IMR-90 (cell line): ENCODE measurements around the gene CCDC148. TPM values are rescaled to one million over a fixed set of nuclear protein-coding genes. Genes with fewer than 3 reads are reported as not detected.

Experiments used
- ATAC-seq: fragments of 200-7000 bp; cut with Tn5 transposase; 2 replicates; pipeline ENCODE4 v1.9.1; 2020; ENCODE audit warnings: low read depth, mild to moderate bottlenecking, moderate library complexity
- BruUV-seq: library from RNA; stranded (reverse); fragments of 400-500 nt; replicated peaks from 2 replicates; lab custom pipeline; 2021; lab: Mats Ljungman, UMichigan
- CTCF ChIA-PET: fragments of 300-600 bp; formaldehyde crosslinking; extraction: SDS; loops from one replicate; lab custom pipeline; 2021; ENCODE audit warnings: antibody characterized with exemption; lab: Yijun Ruan, JAX
- POLR2A ChIA-PET: fragments of 300-600 bp; sonication (Branson Sonifier 250); formaldehyde crosslinking; loops from one replicate; lab custom pipeline; 2022; ENCODE audit warnings: antibody characterized with exemption; ENCODE audit not compliant: unreplicated experiment; lab: Charles Lee
- DNase-seq: peaks from one replicate; pipeline ENCODE4 v3.0.0; 2013
- H2AFZ ChIP-seq: replicated peaks from 2 replicates; pipeline ENCODE3; 2013; ENCODE audit warnings: low read length, mild to moderate bottlenecking; ENCODE audit not compliant: poor library complexity
- H2AK5ac ChIP-seq: 2 replicates; pipeline ENCODE4 v1.6.1; 2013; ENCODE audit warnings: low read depth, low read length, inconsistent platforms
- H2AK9ac ChIP-seq: replicated peaks from 2 replicates; pipeline ENCODE3; 2013; ENCODE audit warnings: mild to moderate bottlenecking, low read depth, low read length, moderate library complexity; ENCODE audit not compliant: poor library complexity
- H2BK120ac ChIP-seq: 2 replicates; pipeline ENCODE4 v1.6.1; 2013; ENCODE audit warnings: low read depth, low read length, inconsistent platforms
- H2BK15ac ChIP-seq: 3 replicates; pipeline ENCODE4 v1.6.1; 2013; ENCODE audit warnings: low read depth, low read length, inconsistent platforms
- H2BK20ac ChIP-seq: 2 replicates; pipeline ENCODE4 v1.6.1; 2013; ENCODE audit warnings: low read depth, mild to moderate bottlenecking, inconsistent platforms, low read length, moderate library complexity
- H2BK5ac ChIP-seq: 2 replicates; pipeline ENCODE4 v1.6.1; 2013; ENCODE audit warnings: mild to moderate bottlenecking, low read depth, low read length, inconsistent platforms; ENCODE audit not compliant: poor library complexity, severe bottlenecking
- H3K14ac ChIP-seq: replicated peaks from 2 replicates; pipeline ENCODE4 v1.6.1; 2013; ENCODE audit warnings: low read depth, low read length, inconsistent platforms
- H3K18ac ChIP-seq: 2 replicates; pipeline ENCODE4 v1.6.1; 2013; ENCODE audit warnings: low read depth, low read length, control low read depth
- H3K23ac ChIP-seq: 2 replicates; pipeline ENCODE4 v1.6.1; 2013; ENCODE audit warnings: low read depth, low read length, inconsistent platforms
- H3K27ac ChIP-seq: 2 replicates; pipeline ENCODE4 v1.5.1; 2013; ENCODE audit warnings: mild to moderate bottlenecking, control low read depth, low read length; ENCODE audit not compliant: insufficient read depth
- H3K27me3 ChIP-seq: 2 replicates; pipeline ENCODE4 v1.6.1; 2013; ENCODE audit warnings: low read length; ENCODE audit not compliant: control insufficient read depth, insufficient read depth
- H3K36me3 ChIP-seq: 2 replicates; pipeline ENCODE4 v1.6.1; 2013; ENCODE audit warnings: low read length, mixed read lengths; ENCODE audit not compliant: control insufficient read depth, insufficient read depth
- H3K4ac ChIP-seq: 2 replicates; pipeline ENCODE4 v1.6.1; 2013; ENCODE audit warnings: low read depth, low read length, inconsistent platforms
- H3K4me1 ChIP-seq: 2 replicates; pipeline ENCODE4 v1.6.1; 2013; ENCODE audit warnings: low read length, mixed read lengths; ENCODE audit not compliant: control insufficient read depth, insufficient read depth
- H3K4me2 ChIP-seq: 2 replicates; pipeline ENCODE4 v1.6.1; 2013; ENCODE audit warnings: low read depth, mild to moderate bottlenecking, control low read depth, low read length, moderate library complexity
- H3K4me3 ChIP-seq: 2 replicates; pipeline ENCODE4 v1.5.1; 2013; ENCODE audit warnings: low read depth, mild to moderate bottlenecking, control low read depth, low read length, moderate library complexity; ENCODE audit not compliant: insufficient read depth
- H3K56ac ChIP-seq: 2 replicates; pipeline ENCODE4 v1.6.1; 2013; ENCODE audit warnings: low read length, inconsistent platforms; ENCODE audit not compliant: insufficient read depth; ENCODE audit errors: extremely low read depth
- H3K79me1 ChIP-seq, 2 experiments: 2 replicates each; pipeline ENCODE4 v1.6.1; 2013; ENCODE audit warnings: low read length in 2 of 2, inconsistent platforms in 1 of 2, low read depth in 1 of 2
- H3K9ac ChIP-seq: 2 replicates; pipeline ENCODE4 v1.6.1; 2013; ENCODE audit warnings: low read depth, low read length, control low read depth
- H3K9me1 ChIP-seq: 2 replicates; pipeline ENCODE4 v1.6.1; 2013; ENCODE audit warnings: low read length, inconsistent platforms; ENCODE audit not compliant: insufficient read depth
- H3K9me3 ChIP-seq: 2 replicates; pipeline ENCODE4 v1.6.1; 2013; ENCODE audit warnings: low read length; ENCODE audit not compliant: control insufficient read depth, insufficient read depth
- H4K20me1 ChIP-seq: 2 replicates; pipeline ENCODE4 v1.6.1; 2013; ENCODE audit warnings: low read length, inconsistent platforms; ENCODE audit not compliant: insufficient read depth
- H4K5ac ChIP-seq: 2 replicates; pipeline ENCODE4 v1.6.1; 2013; ENCODE audit warnings: mild to moderate bottlenecking, low read depth, low read length, control low read depth
- H4K8ac ChIP-seq, 2 experiments: 2 replicates each; pipeline ENCODE4 v1.6.1; 2013; ENCODE audit warnings: low read depth in 2 of 2, low read length in 2 of 2, control low read depth in 1 of 2, inconsistent platforms in 1 of 2
- H4K91ac ChIP-seq: 2 replicates; pipeline ENCODE4 v1.6.1; 2013; ENCODE audit warnings: low read depth, low read length, inconsistent platforms; ENCODE audit not compliant: insufficient read depth
- BHLHE40 ChIP-seq: fragments of 150-350 bp; IDR thresholded peaks from 2 replicates; pipeline ENCODE4 v1.6.1; 2016; ENCODE audit warnings: mild to moderate bottlenecking, low read depth, low read length
- CHD1 ChIP-seq: IDR thresholded peaks from 2 replicates; pipeline ENCODE4 v1.6.1; 2012; ENCODE audit warnings: low read depth, low read length, improper control_type of control experiment
- FOS ChIP-seq: fragments of 150-350 bp; IDR thresholded peaks from 2 replicates; pipeline ENCODE4 v1.6.1; 2016; ENCODE audit warnings: low read depth, low read length
- MAFK ChIP-seq: IDR thresholded peaks from 2 replicates; pipeline ENCODE4 v1.6.1; 2012; ENCODE audit warnings: low read depth, low read length, improper control_type of control experiment
- MAZ ChIP-seq: IDR thresholded peaks from 2 replicates; pipeline ENCODE4 v1.6.1; 2012; ENCODE audit warnings: low read depth, mild to moderate bottlenecking, low read length, improper control_type of control experiment, moderate library complexity, borderline replicate concordance
- MXI1 ChIP-seq: IDR thresholded peaks from 2 replicates; pipeline ENCODE4 v1.6.1; 2012; ENCODE audit warnings: low read depth, mild to moderate bottlenecking, low read length, moderate library complexity, borderline replicate concordance
- NFE2L2 ChIP-seq: fragments of 150-350 bp; IDR thresholded peaks from 2 replicates; pipeline ENCODE4 v1.6.1; 2016; ENCODE audit warnings: low read depth, mild to moderate bottlenecking, low read length
- POLR2A ChIP-seq: IDR thresholded peaks from 2 replicates; pipeline ENCODE4 v1.6.1; 2012; ENCODE audit warnings: mild to moderate bottlenecking, low read depth, low read length
- RAD21 ChIP-seq: IDR thresholded peaks from 2 replicates; pipeline ENCODE4 v1.6.1; 2012; ENCODE audit warnings: low read length, improper control_type of control experiment
- RCOR1 ChIP-seq: IDR thresholded peaks from 2 replicates; pipeline ENCODE4 v1.6.1; 2012; ENCODE audit warnings: mild to moderate bottlenecking, low read length, improper control_type of control experiment; ENCODE audit not compliant: insufficient replicate concordance
- RFX5 ChIP-seq: IDR thresholded peaks from 2 replicates; pipeline ENCODE4 v1.8.0; 2012; ENCODE audit warnings: low read depth, mild to moderate bottlenecking, low read length, moderate library complexity
- WGBS, 2 experiments: methylation state at CpG; one replicate each; pipeline versions ENCODE4 v1.1.5 to v1.1.7; 2013; ENCODE audit warnings: missing lambda C conversion rate in 2 of 2; ENCODE audit not compliant: insufficient read length in 1 of 2; ENCODE audit errors: extremely low coverage in 2 of 2; 5-methylcytosine and 5-hydroxymethylcytosine counted together
- dilution Hi-C: fragments of 300-500 bp; cut with HindIII; formaldehyde crosslinking; loops from one replicate; pipeline ENCODE4 v1.14.3; 2018; ENCODE audit warnings: low sequenced_read_pairs; ENCODE audit not compliant: unreplicated experiment
- in situ Hi-C: fragments of 300-500 bp; cut with MboI; formaldehyde crosslinking; loops from 3 replicates; pipeline ENCODE4 v1.14.3; 2019; ENCODE audit warnings: low sequenced_read_pairs, inconsistent platforms, mixed read lengths
- intact Hi-C: fragments of 100-400 bp; cut with micrococcal nuclease; formaldehyde crosslinking; loops from 2 replicates; pipeline ENCODE4 v1.10.0; 2022
- polyA plus RNA-seq, 3 experiments: library from polyadenylated mRNA; depleted of rRNA; stranded (reverse); fragments of >200 nt; gene quantifications; 2 replicates each; pipeline ENCODE4 v1.2.3, GENCODE V29; 2012; ENCODE audit warnings: low replicate concordance in 1 of 3
- total RNA-seq: library from RNA; depleted of rRNA; stranded (reverse); fragments of >200 nt; gene quantifications from 2 replicates; pipeline ENCODE4 v1.2.3, GENCODE V29; 2012
- TF ChIP-seq, protein P1 (sequence below): fragments of 150-350 bp; IDR thresholded peaks from 2 replicates; pipeline ENCODE4 v1.6.1; 2016; ENCODE audit warnings: low read depth, mild to moderate bottlenecking, low read length, moderate library complexity, borderline replicate concordance
- TF ChIP-seq, protein P2 (sequence below): conservative IDR thresholded peaks from 2 replicates; pipeline ENCODE4 v1.5.1; 2012; ENCODE audit warnings: mild to moderate bottlenecking, low read depth, low read length, improper control_type of control experiment
- TF ChIP-seq, protein P3 (sequence below): fragments of 150-350 bp; IDR thresholded peaks from 2 replicates; pipeline ENCODE4 v1.6.1; 2017; ENCODE audit warnings: mild to moderate bottlenecking, antibody characterized with exemption, low read length, low read depth

The CCDC148 gene
- total and polyA plus RNA-seq, 2 of the 4 experiments (the other 2 are of a cell fraction) = 0.18 to 0.31 TPM

DNA sequence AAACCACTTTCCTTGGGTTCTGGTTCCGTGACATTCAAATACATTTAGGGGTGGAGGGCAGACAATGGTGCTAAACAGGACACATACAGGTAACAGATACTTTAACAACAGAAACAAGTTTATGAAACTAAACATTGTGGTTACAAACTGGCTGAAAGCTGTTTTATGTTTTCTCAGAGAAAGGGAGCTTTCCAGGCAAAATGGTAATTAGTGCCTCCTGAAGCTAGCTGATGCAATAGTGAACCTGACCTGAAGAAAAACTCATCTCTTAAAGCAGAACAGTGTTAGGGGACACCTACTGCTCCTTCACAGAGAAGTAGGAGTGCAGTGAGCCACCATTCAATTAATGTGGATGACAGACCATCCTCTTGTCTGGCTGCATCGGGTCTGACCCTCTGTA, 138.9 kb downstream of the CCDC148 start:
- H4K8ac ChIP-seq = no peak overlapping the region
- CTCF ChIA-PET = interaction anchor here (1.2 kb wide), 1 partner anchor 13 kb away, joined by 3 read pairs; no protein-coding TSS in a partner anchor

More for the DNA sequence above, 138.9 kb downstream of the CCDC148 start:
- H2BK5ac ChIP-seq = no peak overlapping the region
- in situ Hi-C loops (no loop called here), dilution Hi-C loops (no loop called here), intact Hi-C loops (no loop called here)
- ATAC-seq = no peak
- H3K14ac ChIP-seq = no peak overlapping the region
- no peak overlapping the region for H3K9ac ChIP-seq
- H2BK15ac ChIP-seq = no peak overlapping the region
- H3K36me3 ChIP-seq = no peaks in the 10 kb centered on the region
- no peak overlapping the region for H2AK9ac ChIP-seq
- no peak overlapping the region for H2BK20ac ChIP-seq
- H3K9me3 ChIP-seq = no peaks in the 10 kb centered on the region
- H4K20me1 ChIP-seq = no peaks in the 10 kb centered on the region
- H3K56ac ChIP-seq = no peak overlapping the region
- no peaks in the 10 kb centered on the region for H3K4me1 ChIP-seq
- no peak overlapping the region for H4K5ac ChIP-seq
- no peak overlapping the region for H3K23ac ChIP-seq
- no peak overlapping the region for H3K27ac ChIP-seq
- no peak overlapping the region for H3K4ac ChIP-seq
- no peak overlapping the region for H3K4me3 ChIP-seq
- H2AFZ ChIP-seq = no peak overlapping the region
- no TSS peak for BruUV-seq
- no peak overlapping the region for H3K4me2 ChIP-seq
- no peak for DNase-seq
- TF ChIP-seq NFE2L2 (no peak), FOS (no peak), CHD1 (no peak), MAZ (no peak), RCOR1 (no peak), RFX5 (no peak), RAD21 (no peak), BHLHE40 (no peak), MXI1 (no peak), POLR2A (no peak), MAFK (no peak)
- TF ChIP-seq, protein P1, sequence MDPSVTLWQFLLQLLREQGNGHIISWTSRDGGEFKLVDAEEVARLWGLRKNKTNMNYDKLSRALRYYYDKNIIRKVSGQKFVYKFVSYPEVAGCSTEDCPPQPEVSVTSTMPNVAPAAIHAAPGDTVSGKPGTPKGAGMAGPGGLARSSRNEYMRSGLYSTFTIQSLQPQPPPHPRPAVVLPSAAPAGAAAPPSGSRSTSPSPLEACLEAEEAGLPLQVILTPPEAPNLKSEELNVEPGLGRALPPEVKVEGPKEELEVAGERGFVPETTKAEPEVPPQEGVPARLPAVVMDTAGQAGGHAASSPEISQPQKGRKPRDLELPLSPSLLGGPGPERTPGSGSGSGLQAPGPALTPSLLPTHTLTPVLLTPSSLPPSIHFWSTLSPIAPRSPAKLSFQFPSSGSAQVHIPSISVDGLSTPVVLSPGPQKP = no peak
- TF ChIP-seq, protein P2, sequence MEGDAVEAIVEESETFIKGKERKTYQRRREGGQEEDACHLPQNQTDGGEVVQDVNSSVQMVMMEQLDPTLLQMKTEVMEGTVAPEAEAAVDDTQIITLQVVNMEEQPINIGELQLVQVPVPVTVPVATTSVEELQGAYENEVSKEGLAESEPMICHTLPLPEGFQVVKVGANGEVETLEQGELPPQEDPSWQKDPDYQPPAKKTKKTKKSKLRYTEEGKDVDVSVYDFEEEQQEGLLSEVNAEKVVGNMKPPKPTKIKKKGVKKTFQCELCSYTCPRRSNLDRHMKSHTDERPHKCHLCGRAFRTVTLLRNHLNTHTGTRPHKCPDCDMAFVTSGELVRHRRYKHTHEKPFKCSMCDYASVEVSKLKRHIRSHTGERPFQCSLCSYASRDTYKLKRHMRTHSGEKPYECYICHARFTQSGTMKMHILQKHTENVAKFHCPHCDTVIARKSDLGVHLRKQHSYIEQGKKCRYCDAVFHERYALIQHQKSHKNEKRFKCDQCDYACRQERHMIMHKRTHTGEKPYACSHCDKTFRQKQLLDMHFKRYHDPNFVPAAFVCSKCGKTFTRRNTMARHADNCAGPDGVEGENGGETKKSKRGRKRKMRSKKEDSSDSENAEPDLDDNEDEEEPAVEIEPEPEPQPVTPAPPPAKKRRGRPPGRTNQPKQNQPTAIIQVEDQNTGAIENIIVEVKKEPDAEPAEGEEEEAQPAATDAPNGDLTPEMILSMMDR = no peak
- TF ChIP-seq, protein P3, sequence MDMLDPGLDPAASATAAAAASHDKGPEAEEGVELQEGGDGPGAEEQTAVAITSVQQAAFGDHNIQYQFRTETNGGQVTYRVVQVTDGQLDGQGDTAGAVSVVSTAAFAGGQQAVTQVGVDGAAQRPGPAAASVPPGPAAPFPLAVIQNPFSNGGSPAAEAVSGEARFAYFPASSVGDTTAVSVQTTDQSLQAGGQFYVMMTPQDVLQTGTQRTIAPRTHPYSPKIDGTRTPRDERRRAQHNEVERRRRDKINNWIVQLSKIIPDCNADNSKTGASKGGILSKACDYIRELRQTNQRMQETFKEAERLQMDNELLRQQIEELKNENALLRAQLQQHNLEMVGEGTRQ = no peak
- no CpG with 5 or more reads among the region's 2 CpGs for WGBS, 2 experiments
- no peak overlapping the region for H4K91ac ChIP-seq
- no peaks in the 10 kb centered on the region for H3K79me1 ChIP-seq
- no peak overlapping the region for H2BK120ac ChIP-seq
- H3K18ac ChIP-seq = no peak overlapping the region
- POLR2A ChIA-PET = no interaction called here
- H3K27me3 ChIP-seq = no peaks in the 10 kb centered on the region; the same call in 1 of the 2 replicates
- no peaks in the 10 kb centered on the region for H3K9me1 ChIP-seq
- H2AK5ac ChIP-seq = no peak overlapping the region
